ENCODE data around the gene TMEM132E.
A peak's percentile ranks its signal among the peaks of the same experiment; 100 is the strongest.

The TMEM132E gene

GRCh38 chr17:34644941-34645550 is 65.7 kb downstream of the TMEM132E start:
- TF ChIP-seq OSR1 (CRISPR knock-in tag; IDR thresholded peaks at IDR 0.05) (no peak), ZNF565 (CRISPR knock-in tag; conservative IDR thresholded peaks at IDR 0.05; ENCODE audit: low read depth) (no peak), ESRRG (CRISPR knock-in tag; IDR thresholded peaks at IDR 0.05) (no peak), ZC3H10 (CRISPR knock-in tag; IDR thresholded peaks at IDR 0.05) (no peak), PPARA (CRISPR knock-in tag; IDR thresholded peaks at IDR 0.05; ENCODE audit: borderline replicate concordance) (no peak), CREB5 (CRISPR knock-in tag; IDR thresholded peaks at IDR 0.05; ENCODE audit: low read depth) (no peak), POU6F1 (CRISPR knock-in tag; IDR thresholded peaks at IDR 0.05; ENCODE audit: borderline replicate concordance, low read depth) (no peak), ZNF70 (CRISPR knock-in tag; IDR thresholded peaks at IDR 0.05) (no peak)
- TF ChIP-seq, protein P1, sequence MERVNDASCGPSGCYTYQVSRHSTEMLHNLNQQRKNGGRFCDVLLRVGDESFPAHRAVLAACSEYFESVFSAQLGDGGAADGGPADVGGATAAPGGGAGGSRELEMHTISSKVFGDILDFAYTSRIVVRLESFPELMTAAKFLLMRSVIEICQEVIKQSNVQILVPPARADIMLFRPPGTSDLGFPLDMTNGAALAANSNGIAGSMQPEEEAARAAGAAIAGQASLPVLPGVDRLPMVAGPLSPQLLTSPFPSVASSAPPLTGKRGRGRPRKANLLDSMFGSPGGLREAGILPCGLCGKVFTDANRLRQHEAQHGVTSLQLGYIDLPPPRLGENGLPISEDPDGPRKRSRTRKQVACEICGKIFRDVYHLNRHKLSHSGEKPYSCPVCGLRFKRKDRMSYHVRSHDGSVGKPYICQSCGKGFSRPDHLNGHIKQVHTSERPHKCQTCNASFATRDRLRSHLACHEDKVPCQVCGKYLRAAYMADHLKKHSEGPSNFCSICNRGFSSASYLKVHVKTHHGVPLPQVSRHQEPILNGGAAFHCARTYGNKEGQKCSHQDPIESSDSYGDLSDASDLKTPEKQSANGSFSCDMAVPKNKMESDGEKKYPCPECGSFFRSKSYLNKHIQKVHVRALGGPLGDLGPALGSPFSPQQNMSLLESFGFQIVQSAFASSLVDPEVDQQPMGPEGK (CRISPR knock-in tag; IDR thresholded peaks at IDR 0.05; ENCODE audit: borderline replicate concordance), result no peak
- TF ChIP-seq, protein P2, sequence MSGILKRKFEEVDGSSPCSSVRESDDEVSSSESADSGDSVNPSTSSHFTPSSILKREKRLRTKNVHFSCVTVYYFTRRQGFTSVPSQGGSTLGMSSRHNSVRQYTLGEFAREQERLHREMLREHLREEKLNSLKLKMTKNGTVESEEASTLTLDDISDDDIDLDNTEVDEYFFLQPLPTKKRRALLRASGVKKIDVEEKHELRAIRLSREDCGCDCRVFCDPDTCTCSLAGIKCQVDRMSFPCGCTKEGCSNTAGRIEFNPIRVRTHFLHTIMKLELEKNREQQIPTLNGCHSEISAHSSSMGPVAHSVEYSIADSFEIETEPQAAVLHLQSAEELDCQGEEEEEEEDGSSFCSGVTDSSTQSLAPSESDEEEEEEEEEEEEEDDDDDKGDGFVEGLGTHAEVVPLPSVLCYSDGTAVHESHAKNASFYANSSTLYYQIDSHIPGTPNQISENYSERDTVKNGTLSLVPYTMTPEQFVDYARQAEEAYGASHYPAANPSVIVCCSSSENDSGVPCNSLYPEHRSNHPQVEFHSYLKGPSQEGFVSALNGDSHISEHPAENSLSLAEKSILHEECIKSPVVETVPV (CRISPR knock-in tag; IDR thresholded peaks at IDR 0.05), result no peak
- ATAC-seq, result no peak

- TF ChIP-seq ZNF70 (CRISPR knock-in tag; IDR thresholded peaks at IDR 0.05), result no peak
- no peak for TF ChIP-seq ISL1 (CRISPR knock-in tag; IDR thresholded peaks at IDR 0.05)
- no peak for TF ChIP-seq CSDC2 (CRISPR knock-in tag; IDR thresholded peaks at IDR 0.05)
- no peak for TF ChIP-seq ZC3H10 (CRISPR knock-in tag; IDR thresholded peaks at IDR 0.05)
- no peak for TF ChIP-seq TCF4 (CRISPR knock-in tag; IDR thresholded peaks at IDR 0.05; ENCODE audit: borderline replicate concordance)
- TF ChIP-seq RARB (CRISPR knock-in tag; IDR thresholded peaks at IDR 0.05), result no peak
- TF ChIP-seq, protein P2 (CRISPR knock-in tag; IDR thresholded peaks at IDR 0.05), result no peak
- TF ChIP-seq GLIS3 (CRISPR knock-in tag; IDR thresholded peaks at IDR 0.05), result no peak
- TF ChIP-seq ZNF8 (CRISPR knock-in tag; IDR thresholded peaks at IDR 0.05), result no peak
- TF ChIP-seq BACH2 (CRISPR knock-in tag; IDR thresholded peaks at IDR 0.05; ENCODE audit: borderline replicate concordance), result no peak
- TF ChIP-seq ZFP3 (CRISPR knock-in tag; IDR thresholded peaks at IDR 0.05), result no peak
- TF ChIP-seq ZFP30 (CRISPR knock-in tag; IDR thresholded peaks at IDR 0.05), result no peak
- no peak for TF ChIP-seq ZNF565 (CRISPR knock-in tag; conservative IDR thresholded peaks at IDR 0.05; ENCODE audit: low read depth)
- TF ChIP-seq SNAI2 (CRISPR knock-in tag; IDR thresholded peaks at IDR 0.05), result no peak
- peak; percentile 35; the same call in 2 of the 3 replicates for ATAC-seq
Measured at GRCh38 chr17:34645594-34645993, 66.2 kb downstream of the TMEM132E start.

- TF ChIP-seq BACH2 (CRISPR knock-in tag; IDR thresholded peaks at IDR 0.05; ENCODE audit: borderline replicate concordance), result no peak
- no peak for TF ChIP-seq TSHZ2 (CRISPR knock-in tag; IDR thresholded peaks at IDR 0.05)
- TF ChIP-seq CSDC2 (CRISPR knock-in tag; IDR thresholded peaks at IDR 0.05), result no peak
- ATAC-seq, result no peak
Measured at GRCh38 chr17:34647511-34647910, 68.1 kb downstream of the TMEM132E start.

Measured in SK-N-SH treated with all-trans-retinoic acid at 6 μM for 48 hours (cell line).